Transverse colon (tissue), 4 donors: Measurements from ENCODE around the gene FGF1. TPM values are rescaled to one million over a fixed set of nuclear protein-coding genes. Genes with fewer than 3 reads are reported as not detected.

Source experiments
- DNase-seq: peaks from one replicate; pipeline ENCODE4 v3.0.0-alpha.2; 2019
- H3K27ac ChIP-seq, 4 donors: fragments of 200-600 bp; sonication (generic); 2 replicates each; pipeline ENCODE4 v1.5.1; 2016 to 2018; ENCODE audit warnings: inconsistent platforms in 4 of 4
- H3K27me3 ChIP-seq: fragments of 200-600 bp; sonication (generic); 2 replicates; pipeline ENCODE4 v1.5.1; 2017; ENCODE audit warnings: inconsistent platforms
- H3K36me3 ChIP-seq, 4 donors: fragments of 200-600 bp; sonication (generic); 2 replicates each; pipeline ENCODE4 v1.5.1; 2017 to 2019; ENCODE audit warnings: inconsistent platforms in 4 of 4
- H3K4me1 ChIP-seq, 4 donors: fragments of 200-600 bp; sonication (generic); 2 replicates each; pipeline ENCODE4 v1.5.1; 2017 to 2020; ENCODE audit warnings: inconsistent platforms in 4 of 4
- H3K4me3 ChIP-seq, 4 donors: fragments of 200-600 bp; sonication (generic); 1 replicate in 1 of 4; 2 replicates in 3 of 4; pipeline versions ENCODE4 v1.5.1 to v1.6.1; 2017 to 2019; ENCODE audit warnings: inconsistent platforms in 4 of 4
- H3K9me3 ChIP-seq, 2 donors: fragments of 200-600 bp; sonication (generic); 2 replicates each; pipeline ENCODE4 v1.5.1; 2017 to 2019; ENCODE audit warnings: inconsistent platforms in 2 of 2
- CTCF ChIP-seq, 5 experiments: fragments of 200-600 bp in 3 of 5; fragments of 450-650 bp in 2 of 5; sonication (generic) in 3 of 5; IDR thresholded peaks; 1 replicate in 2 of 5; 2 replicates in 3 of 5; pipeline ENCODE4 v1.5.1; 2016 to 2017; ENCODE audit warnings: antibody characterized with exemption in 5 of 5, inconsistent platforms in 3 of 5, mild to moderate bottlenecking in 2 of 5, moderate library complexity in 1 of 5
- EP300 ChIP-seq: sonication (generic); formaldehyde crosslinking; IDR thresholded peaks from one replicate; pipeline ENCODE4 v1.6.1; 2017; ENCODE audit warnings: antibody characterized with exemption, low read depth
- POLR2A ChIP-seq: fragments of 450-650 bp; IDR thresholded peaks from one replicate; pipeline ENCODE4 v1.6.1; 2016; ENCODE audit warnings: antibody characterized with exemption, mild to moderate bottlenecking, moderate library complexity
- POLR2AphosphoS5 ChIP-seq, 3 donors: sonication (generic); formaldehyde crosslinking; IDR thresholded peaks; one replicate each; pipeline ENCODE4 v1.6.1; 2016; ENCODE audit warnings: antibody characterized with exemption in 3 of 3
- WGBS, 2 donors: methylation state at CpG; one replicate each; pipeline ENCODE4 v1.1.5; 2018; ENCODE audit warnings: low coverage in 1 of 2; 5-methylcytosine and 5-hydroxymethylcytosine counted together
- in situ Hi-C, 4 donors: fragments of 200-750 bp; cut with MboI; loops; one replicate each; pipeline versions ENCODE4 v1.15.0 to v1.15.1; 2017; ENCODE audit warnings: low sequenced_read_pairs in 3 of 4, low pct_ligation_motif_present in 1 of 4, low pct_unique_long_range_greater_than_20kb in 1 of 4
- intact Hi-C: fragments of 100-400 bp; cut with DNase I; formaldehyde crosslinking; loops from one replicate; pipeline ENCODE4 v1.15.1; 2023; ENCODE audit warnings: low total_unique reads
- total RNA-seq, 4 donors: library from RNA; depleted of rRNA; stranded (reverse); fragments of >200 nt; gene quantifications; one replicate each; pipeline ENCODE4 v1.1.0, GENCODE V29; 2016

FGF1 gene
- total RNA-seq, 4 donors from 2014 or later, result 0.32 to 0.41 TPM; not detected in 2

- DNase-seq, result no peak
- Histone ChIP-seq H3K9me3 (no peaks in the 10 kb centered on the region), H3K27me3 (no peaks in the 10 kb centered on the region), H3K4me1 (no peaks in the 10 kb centered on the region), H3K36me3 (no peaks in the 10 kb centered on the region), H3K4me3 (no peak overlapping the region), H3K27ac (no peak overlapping the region)
- TF ChIP-seq EP300 (no peak), CTCF (IDR thresholded peaks at IDR 0.05) (no peak), POLR2A (no peak), POLR2AphosphoS5 (IDR thresholded peaks at IDR 0.05) (no peak)
- intact Hi-C loops, result no loop called here
- in situ Hi-C loops, result loop anchor here in 2 of 4 donors (25.0 kb wide), 1 partner anchor 269 kb away; no protein-coding TSS in a partner anchor
- WGBS, 2 donors, result 60 to 76% methylated on average over 6 of the region's 6 CpGs
Observed at GRCh38 chr5:142618130-142618523, 67.8 kb downstream of the FGF1 start.

- H3K4me3 ChIP-seq, result no peak overlapping the region
- no peaks in the 10 kb centered on the region for H3K36me3 ChIP-seq
- TF ChIP-seq EP300 (no peak), POLR2AphosphoS5 (IDR thresholded peaks at IDR 0.05) (no peak), POLR2A (no peak), CTCF (IDR thresholded peaks at IDR 0.05) (no peak)
- H3K9me3 ChIP-seq, result no peaks in the 10 kb centered on the region
- in situ Hi-C loops, result loop anchor here in 2 of 4 donors (25.0 kb wide), 1 partner anchor 270 kb away; no protein-coding TSS in a partner anchor
- H3K27ac ChIP-seq, result no peak overlapping the region
- WGBS, 2 donors, result 73 to 77% methylated on average over 5 of the region's 5 CpGs
- H3K27me3 ChIP-seq, result no peaks in the 10 kb centered on the region
- intact Hi-C loops, result no loop called here
- no peak for DNase-seq
- no peaks in the 10 kb centered on the region for H3K4me1 ChIP-seq
Observed at GRCh38 chr5:142617416-142618129, 68.3 kb downstream of the FGF1 start.

GRCh38 chr5:142615948-142616347, 69.9 kb downstream of the FGF1 start:
- H3K9me3 ChIP-seq, result no peaks in the 10 kb centered on the region
- H3K36me3 ChIP-seq, result no peaks in the 10 kb centered on the region
- in situ Hi-C loops (loop anchor here in 2 of 4 donors (25.0 kb wide), 1 partner anchor 271 kb away; no protein-coding TSS in a partner anchor), intact Hi-C loops (no loop called here)
- H3K27me3 ChIP-seq, result peaks cover 10% of the 10 kb centered on the region
- TF ChIP-seq EP300 (no peak), POLR2A (no peak), CTCF (IDR thresholded peaks at IDR 0.05) (no peak), POLR2AphosphoS5 (IDR thresholded peaks at IDR 0.05) (no peak)
- no peak overlapping the region for H3K27ac ChIP-seq
- WGBS, 2 donors, result 75% methylated on average over 2 of the region's 2 CpGs; no CpG with 5 or more reads in 1 of the 2 donors
- H3K4me1 ChIP-seq, result no peaks in the 10 kb centered on the region
- H3K4me3 ChIP-seq, result no peak overlapping the region
- DNase-seq, result no peak

- TF ChIP-seq POLR2A (no peak), CTCF (IDR thresholded peaks at IDR 0.05) (no peak), EP300 (no peak), POLR2AphosphoS5 (IDR thresholded peaks at IDR 0.05) (no peak)
- 85% methylated on average over 7 of the region's 7 CpGs; no CpG with 5 or more reads in 1 of the 2 donors for WGBS, 2 donors
- intact Hi-C loops (loop anchor here (5.0 kb wide), 2 partner anchors 43 to 83 kb away; no protein-coding TSS in a partner anchor), in situ Hi-C loops (loop anchor here in 3 of 4 donors (5.0 to 25.0 kb wide), 2 partner anchors 83 to 273 kb away; no protein-coding TSS in a partner anchor)
- Histone ChIP-seq H3K36me3 (no peaks in the 10 kb centered on the region), H3K9me3 (no peaks in the 10 kb centered on the region), H3K4me3 (no peak overlapping the region), H3K27me3 (peaks cover 10% of the 10 kb centered on the region), H3K4me1 (no peaks in the 10 kb centered on the region), H3K27ac (no peak overlapping the region)
- no peak for DNase-seq
Observed at GRCh38 chr5:142614054-142614453, 71.8 kb downstream of the FGF1 start.
